ENCODE measurements around the gene RNF220.

DNA sequence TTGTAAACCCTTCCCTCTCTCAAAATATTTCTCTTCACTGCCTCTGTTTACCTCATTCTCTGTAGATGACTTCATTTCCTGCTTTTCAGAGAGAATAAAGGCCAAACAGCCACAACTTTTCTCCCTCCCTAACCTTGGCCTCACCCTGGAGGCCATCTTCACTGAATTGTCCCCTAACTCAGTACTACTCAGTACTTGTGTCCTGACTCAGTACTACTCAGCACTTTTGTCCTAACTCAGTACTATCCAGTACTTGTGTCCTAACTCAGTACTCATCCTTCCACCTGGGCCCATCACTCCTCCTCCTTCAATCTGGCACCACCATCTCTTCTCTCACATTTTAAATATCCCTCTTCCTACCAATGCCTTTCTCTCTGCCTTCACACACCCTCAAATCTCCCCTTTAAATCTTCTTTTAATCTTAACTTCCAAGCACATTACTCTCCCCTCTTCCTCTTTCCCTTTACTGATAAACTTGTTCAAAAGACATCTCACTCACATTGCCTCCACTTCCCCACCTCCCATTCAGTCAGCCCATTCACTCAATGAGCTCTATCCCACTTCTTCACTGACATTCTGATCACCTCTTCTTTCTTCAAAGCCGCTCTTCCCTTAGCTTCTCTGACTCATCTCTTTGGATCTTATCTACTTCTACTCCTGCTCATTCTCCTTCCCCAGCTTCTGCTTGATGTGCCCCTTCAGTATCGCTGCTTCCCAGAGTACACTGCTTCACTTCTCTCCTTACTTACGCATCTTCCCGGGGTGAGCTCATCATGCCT lies 121.4 kb downstream of the RNF220 start:
- no peak for TF ChIP-seq EZH2phosphoT487 (IDR thresholded peaks at IDR 0.05; ENCODE audit: insufficient read depth, low read depth)
- no peak for TF ChIP-seq EZH2 (IDR thresholded peaks at IDR 0.05; ENCODE audit: insufficient read depth, poor library complexity, severe bottlenecking)
